COLO668 (cell line): ENCODE results near the gene DOCK1.

Source experiments
- DNase-seq: peaks from one replicate; lab custom pipeline; 2025; ENCODE audit not compliant: unreplicated experiment; lab: John Stamatoyannopoulos, UW

DOCK1 gene

DNA sequence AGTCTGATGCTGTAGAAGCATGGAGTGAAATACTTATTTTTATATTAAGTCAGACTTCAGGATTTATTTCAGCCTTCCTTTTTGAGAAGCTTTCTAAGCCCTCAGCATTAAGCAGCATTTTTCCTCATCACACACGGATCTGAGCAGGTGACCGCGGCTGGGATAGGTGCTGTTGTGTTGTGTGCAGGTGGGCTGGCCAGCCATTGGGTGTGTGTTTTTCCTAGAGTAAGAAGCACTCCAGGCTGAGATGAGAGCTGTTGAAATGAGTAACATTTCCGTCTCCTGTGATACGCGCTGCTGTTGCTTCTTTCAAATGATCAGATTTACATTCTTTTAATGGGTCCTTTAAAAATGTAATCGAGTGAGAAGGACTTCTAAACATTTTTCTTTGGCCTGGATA is 227.2 kb downstream of the DOCK1 start:
- no peak for DNase-seq

DNA sequence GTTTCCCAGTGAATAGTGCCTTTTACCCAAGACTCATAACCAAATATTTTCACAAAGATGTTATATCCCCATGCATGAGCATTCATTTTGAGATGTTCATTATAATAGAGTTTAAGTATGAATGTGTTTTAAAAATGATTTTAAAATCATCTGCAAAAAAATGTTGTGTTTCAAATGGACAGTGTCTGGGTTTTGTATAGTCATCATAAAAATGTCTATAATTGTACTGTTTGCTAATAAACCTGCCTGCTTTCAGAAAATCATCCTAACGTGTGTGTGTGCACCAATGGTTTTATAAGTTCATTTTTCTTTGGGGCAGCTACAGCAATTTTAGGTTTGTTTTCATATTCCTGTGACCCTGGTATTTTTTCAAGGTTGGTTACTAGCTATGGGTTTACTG is 228.0 kb downstream of the DOCK1 start:
- no peak for DNase-seq

DNA sequence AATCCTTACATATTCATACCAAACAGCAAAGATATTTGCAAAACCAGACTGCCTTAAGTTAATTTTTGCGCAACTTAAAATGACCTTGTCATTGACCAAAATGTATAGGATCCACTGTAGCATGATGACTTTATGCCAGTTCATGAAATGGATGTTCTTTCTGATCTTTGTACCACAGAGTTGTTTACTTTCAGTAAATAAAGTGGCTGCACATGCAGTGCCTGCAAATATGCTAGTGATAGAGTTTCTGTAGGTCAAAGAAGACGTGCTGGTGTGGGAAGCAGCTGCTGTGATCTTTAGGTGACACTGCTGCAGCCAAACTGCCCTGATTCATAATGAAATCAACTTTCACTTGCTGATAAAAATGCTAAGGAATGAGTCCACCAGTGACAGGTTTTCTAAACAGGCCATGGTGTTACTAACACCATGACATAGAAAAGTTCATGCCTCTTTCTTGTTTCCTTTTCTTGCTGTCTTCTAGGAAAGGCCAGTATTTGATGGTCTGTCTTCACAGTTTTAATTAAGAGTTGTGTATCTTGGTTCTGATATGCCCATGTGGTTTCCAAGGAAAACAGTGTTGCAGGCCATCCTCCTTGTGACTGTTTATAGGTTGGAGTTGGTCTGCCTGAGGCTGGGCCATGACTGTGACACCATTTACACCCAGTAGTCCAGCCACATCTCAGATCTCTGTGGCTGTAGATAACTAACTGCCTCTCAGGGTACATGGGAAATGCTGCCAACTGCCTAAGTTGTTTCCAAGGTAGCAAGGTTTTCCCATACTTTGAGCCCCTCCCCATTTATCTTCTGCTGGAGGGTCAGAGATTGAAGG is 228.7 kb downstream of the DOCK1 start:
- no peak for DNase-seq

DNA sequence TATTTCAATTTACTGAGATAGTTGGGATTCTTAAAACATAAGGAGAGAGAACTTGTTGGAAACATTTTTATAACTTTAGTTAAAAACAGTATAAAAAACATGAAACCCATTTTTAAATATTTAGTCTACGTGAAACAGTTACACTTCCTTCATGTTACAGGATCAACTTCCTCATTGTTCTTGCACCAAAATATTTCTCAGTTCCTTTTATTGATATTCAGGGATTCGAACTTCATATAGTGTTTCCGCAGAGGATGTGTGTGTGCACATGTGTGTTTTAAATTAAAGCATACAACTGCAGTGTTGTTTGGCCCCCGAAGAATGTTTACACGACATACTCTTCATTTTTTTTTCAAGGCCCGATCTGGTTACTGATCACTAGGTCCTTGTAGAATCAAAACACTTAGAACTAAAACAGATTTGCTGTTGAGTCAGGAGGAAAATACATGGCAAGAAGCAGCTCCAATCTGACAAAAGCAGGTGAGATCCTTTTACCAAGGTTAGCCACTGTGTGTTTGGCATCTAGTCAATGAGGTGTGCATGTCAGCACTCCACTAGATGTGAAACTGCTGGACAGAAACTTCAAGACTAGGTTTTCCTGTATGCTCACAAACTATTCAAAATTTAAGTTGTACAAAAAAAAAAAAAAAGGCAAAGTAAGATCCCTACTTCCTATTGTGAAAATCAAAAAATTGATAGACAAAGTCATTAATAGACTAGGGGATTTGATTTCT is 230.8 kb downstream of the DOCK1 start:
- DNase-seq = no peak

DNA sequence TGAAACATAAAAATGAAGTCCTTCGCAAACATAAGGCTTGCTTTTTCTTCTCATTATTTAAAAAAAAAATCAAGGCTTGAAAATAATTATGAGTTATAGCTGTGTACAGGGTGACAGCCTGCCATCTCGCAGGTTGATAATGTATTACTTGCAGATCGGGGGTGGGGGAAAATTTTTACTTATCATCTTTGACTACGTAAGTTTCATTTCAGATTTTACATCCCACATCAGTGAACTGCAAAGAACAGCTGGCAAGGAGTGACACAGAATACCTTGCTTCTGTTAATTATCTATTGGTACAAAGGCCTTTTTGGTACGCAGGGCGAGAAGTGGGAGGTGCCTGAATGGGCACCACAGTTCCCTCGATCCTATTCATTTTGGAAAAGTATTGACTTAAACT is 232.2 kb downstream of the DOCK1 start:
- no peak for DNase-seq

DNA sequence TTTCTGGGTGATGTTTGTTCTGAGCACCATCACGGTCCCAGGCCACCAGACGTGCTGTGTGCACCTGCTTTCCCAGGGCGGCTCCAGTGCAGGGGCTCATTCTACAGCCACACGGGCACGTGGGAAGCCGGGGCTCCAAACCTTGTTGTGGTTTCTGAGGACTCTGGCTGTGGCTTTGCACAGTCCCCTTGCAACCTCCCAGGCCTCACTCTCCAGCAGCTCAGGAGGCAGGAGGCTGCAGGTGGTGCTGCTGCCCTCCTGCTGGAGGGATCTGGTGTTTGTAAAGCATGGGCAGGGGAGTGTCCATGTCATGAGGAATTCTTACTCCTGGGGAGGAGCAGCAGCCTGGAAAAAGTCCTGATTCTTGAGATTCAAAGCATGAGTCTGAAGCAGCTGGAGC is 236.9 kb downstream of the DOCK1 start:
- DNase-seq = peak; percentile 67

DNA sequence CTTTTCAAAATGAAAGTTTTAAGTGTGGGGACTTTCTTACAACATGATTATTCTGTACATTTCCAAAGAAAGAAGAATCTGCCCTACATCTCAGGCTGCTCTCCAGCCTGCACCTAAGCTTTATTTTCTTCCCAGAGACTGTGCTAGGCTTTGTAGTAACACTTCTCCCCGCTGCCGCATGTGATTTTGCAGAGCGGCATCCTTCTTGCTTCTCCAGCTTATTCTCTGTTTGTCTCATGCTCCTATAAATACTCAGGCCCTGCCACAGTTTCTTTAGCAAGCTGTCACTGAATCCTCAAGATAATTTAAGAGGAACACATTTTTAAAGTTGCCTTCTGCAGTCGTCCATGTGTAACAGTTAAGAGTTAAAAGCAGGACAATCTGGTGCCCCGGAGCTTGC is 237.6 kb downstream of the DOCK1 start:
- no peak for DNase-seq

DNA sequence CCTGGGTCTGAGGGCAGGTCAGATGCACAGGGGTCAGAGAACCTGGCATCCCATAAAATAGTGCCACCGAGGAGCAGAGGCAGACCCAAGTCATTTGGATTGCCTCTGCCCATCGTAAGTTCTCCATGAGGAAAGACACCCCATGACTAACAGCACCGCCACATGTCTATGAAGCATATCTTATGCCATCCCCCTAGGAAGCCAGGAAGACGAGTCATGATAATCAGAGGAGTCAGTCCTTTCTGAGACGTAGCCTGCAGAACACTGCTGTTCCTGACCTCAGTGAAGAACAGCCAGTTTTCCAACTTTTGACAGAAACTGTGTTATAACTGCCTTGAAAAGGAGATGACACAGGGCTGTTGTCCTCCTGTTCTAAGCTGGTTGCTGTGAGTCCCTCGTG is 239.9 kb downstream of the DOCK1 start:
- DNase-seq = no peak

DNA sequence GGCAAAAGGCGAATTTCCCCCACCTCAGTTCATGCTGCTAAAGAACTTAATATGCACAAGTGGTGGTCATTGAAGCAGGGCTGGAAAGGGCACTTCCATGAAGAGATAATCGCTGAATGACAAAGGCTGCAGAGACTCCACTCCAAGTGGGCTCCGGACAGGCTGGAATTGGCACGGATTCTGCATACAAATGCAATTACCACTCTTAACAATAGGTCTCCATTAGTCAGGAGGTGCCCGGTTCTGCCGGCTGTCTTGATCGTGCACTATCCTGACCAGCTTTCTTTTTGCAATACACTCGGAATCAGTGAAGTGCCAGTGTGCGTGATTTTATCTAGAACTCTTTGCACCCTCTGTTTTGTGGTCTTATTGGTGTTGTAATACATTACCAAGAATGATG is 241.4 kb downstream of the DOCK1 start:
- no peak for DNase-seq

DNA sequence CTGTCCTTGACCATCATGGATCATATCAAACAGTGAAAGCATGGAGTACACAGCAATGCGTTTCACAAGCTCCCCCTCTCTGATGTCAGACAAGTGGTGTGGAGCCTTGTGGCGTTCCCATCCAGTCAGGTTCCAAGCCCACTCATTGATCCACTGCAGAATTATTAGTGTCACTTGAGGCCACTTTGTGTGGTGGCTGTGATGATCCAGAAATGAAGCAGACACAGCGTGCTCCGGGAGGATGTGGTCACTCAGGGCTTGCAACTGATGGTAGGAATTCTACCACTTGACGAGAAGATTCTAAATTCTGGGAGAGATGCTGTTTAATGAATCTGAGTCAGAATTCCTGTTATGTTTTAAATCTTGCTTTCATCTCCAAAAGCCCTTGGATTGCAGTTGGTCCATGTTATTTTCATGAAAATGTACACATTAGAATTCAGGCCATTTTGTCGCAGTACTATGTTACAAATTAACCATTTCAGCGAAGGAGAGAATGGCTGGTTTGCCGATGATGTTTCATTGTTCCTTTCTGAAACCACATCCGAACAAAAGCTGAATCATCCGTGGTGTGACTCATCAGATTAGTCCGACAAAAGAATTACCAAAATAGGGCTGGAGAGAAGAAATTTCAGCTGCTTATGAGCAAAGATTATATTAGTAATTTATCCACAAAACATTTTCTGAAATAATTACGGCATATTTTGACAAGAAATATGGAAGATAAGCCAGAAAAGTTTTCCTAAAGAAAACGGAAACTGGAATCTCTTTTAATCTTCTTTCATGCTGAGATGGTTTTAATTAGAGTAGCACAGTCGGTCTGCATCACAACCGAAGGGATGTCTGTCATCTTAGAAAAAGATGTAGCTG is 243.1 kb downstream of the DOCK1 start:
- no peak for DNase-seq

DNA sequence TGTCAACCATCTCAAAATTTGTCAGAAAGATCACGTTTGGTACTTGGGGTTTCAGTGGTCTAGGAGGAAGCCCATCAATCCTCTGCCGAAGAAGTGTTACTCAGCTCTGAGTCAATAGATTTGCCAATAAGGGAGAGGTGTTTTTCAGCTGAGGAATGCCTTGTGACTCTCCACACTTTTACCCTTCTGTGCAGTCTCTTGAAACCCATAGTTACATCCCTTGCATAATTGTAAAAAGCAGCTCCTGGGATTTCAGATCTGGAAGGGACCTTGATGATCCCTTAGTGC is 243.6 kb downstream of the DOCK1 start:
- DNase-seq = no peak

DNA sequence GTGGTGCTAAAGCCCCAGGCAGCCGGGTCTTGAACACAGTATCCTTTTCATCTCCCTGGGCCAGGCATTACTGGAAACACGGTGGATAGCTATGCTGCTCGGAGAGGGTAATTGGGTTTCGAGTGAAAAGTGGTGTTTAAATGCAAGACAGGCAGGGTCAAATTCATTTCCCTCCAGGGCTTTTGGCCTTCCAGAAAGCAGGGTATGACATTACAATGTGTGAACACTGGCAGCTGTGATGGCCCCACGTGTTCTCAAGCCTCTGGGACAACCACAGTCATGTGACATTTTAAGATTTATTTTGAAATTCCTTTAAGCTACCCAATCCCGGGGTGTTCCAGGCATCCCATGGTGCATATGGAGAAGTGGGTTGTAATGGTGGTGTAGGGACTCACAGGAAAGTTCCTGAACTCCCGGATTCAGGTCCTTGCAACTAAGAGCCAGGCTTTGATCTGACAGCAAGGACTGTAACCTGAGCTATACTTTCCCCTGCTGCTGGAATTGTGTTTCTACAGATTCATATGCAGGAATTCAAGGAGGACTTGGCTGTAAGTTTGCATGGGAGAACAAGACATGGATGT is 244.4 kb downstream of the DOCK1 start:
- DNase-seq = no peak

DNA sequence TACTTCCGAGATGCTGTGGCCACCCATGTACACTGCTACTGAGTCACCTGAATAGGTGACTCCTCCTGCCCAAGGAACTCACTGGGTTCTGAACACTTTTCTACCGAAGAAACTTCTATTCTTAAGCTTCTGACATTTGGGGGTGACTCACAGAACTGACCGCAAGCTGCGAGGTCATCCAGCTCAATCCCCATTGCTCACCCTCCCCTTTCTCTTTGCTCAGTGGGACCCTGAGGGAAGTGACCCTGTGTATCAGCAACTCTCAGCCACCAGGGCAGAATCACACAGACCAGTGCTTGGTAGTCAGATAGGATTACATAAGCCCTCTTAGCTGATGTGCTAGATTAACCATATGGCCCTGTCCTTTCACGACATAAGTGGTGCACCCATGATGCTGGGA is 244.9 kb downstream of the DOCK1 start:
- DNase-seq = no peak

DNA sequence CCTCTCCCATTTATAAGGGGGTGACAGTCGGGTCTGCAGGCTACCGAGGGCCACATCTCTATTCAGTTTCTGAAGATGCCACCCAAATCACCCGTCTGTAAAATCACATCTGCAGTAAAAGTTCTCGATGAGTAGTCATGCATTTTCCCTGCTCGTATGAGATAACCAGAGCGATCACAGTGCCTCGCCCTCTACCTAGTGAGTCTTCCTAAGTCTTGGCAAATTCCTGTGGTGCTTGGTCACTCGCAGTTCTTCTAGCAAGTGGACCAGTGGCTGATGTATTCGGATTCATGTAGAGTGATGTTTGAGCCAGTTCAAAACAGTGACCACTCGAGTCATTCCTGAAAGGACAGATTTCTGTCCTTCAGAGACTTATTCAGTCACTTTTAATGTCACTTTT is 246.3 kb downstream of the DOCK1 start:
- DNase-seq = no peak

DNA sequence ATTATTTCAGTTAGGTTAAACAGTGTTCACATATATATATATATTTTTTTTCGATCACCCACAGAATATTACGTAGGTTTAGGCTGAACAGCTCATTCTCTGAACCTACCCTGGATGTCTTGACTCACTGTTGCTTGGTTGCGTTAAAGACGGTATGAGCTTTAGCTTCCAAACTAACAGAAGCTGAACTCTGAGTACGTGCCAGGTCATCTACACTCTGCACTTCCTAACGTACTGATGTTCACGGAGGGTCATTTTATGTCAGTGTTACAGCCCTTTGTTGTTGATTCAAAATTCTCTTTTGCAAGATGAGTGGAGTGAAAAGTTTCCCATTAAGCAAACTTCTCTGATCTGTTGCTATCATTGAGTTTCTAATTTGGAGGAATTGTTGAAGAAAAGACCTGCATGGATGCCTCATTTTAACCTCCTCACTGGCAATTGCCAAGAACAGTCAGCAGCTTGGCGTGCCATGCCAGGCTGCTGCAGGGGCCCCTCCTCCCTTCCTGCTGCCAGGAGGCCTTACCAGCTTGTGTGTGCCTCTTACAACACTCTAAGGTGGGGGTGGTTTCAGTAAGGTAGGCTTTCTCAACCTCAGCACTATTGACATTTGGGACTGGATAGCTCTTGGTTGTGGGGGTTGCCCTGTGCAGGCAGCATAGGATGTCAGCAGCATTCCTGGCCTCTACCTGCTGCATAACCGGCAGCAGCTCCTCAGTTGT is 246.9 kb downstream of the DOCK1 start:
- no peak for DNase-seq

DNA sequence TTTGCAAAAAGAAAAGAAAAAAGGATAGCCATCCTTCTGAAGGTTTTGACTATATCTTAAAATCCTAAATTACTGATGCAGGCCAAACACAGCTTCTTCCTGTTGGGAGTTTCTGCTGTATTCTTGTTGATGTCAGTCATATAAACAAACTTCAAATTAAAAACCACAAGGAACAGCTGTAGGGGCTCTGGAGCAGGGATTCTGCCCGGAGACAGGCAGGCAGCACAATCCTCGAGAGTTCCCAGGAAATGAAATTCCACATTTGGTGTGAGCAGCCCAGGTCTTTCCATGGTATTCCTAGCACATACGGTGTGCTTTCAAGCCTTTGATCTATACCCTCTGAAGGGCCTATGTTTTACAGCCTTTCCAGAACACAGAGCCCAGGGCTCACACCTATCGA is 248.0 kb downstream of the DOCK1 start:
- DNase-seq = no peak

DNA sequence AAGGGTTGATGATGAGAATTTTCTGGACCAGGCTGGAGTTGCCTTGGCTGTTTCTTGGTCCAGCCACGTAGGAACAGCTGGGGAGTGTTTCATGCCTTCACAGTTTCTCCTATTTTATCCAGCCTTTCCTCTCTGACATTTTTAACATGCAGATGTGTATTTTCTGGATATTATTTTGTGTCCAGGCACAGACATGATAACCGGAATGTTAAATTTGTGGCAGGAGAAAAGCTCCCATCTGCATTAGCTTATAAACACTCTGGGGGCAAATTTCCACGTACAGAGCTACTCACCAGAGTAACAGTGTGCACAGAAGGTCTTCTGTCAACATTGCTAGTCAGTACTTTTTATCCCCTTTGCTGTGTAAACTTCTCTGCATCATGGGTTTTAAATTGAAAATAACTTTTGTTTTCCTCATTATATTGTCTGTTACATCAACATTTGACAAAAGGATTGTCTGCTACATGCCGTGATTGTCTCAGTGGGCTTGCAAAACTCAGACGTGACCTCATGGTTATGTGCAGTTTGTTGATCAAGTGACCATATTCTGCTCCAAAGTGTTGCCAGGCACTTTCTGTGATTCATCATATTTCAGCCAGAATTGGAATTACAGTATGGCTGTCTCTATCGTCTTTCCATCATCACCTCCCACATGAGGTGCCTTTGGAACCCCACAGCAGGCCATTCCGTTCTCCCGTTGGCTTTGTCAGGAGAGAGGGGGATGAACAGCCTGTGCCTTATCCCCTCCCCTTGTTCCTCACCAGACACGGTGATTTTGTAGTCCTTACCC is 249.8 kb downstream of the DOCK1 start:
- no peak for DNase-seq

DNA sequence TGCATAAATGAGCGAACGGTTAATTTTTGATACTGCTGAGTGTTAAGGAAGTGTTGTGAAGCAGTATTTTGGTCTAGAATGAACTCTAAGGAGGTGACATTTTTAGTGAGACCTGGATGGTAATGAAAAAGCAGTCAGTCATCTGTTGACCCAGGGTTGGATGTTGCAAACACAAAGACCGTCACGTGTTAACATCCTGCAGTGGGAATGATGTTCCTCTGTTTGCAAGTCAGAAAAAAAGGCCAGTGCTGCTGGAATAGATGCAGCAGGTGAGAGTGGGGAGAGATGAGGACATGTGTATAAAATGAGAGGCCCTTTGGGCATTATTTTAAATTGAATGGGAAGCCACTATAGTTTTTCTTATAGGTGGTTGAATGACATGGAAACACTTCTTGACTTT is 251.9 kb downstream of the DOCK1 start:
- no peak for DNase-seq

DNA sequence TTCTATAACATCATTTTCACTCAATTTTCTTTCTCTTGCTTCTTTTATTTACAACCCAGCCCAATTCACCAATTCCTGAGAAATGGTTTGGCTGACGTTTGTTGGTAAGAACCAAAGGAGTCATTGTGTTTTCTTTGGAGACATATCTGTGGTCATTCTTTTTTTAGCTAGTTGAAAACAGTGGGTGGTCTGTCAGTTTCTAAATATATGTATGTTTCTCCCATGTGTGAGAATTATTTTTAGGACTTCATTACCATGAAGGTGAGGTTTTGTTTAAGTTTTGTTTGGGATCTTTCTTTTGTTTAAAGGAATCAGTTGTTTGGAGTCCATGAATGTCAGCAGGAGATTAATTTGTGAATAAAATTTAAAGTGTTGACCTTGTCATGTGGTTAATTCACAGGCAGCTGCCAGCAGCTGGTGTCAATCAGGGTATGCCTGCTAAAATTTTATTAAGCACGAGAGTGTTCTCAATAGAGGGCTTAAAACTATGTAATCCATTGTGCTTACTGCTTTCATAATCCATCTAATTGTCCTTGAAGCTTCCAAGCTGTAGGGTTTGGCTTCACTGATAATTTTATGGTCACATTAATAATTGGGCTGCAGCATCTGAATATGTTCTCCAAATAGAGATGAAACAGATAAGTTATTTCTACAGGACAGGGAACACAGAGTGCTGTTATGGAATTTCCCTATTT is 252.4 kb downstream of the DOCK1 start:
- DNase-seq = no peak

DNA sequence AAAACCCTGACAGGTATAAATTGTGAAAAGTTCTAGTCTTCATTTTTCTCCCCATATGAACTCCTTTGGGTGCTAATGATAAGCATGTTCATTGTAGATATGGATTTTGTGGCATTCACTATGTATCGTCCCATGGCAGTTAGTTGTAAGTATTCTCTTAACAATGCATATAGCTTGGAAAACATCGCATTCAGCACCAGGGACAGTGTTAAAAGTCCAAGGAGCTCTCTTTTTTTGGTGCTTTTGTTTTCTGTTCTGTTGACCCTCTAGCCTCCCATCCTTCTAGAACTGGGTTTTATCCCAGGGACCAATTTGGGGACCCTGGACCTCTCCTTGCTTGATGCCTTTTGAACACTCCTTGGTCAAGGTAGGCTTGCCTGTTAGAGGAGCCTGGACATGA is 253.4 kb downstream of the DOCK1 start:
- no peak for DNase-seq
